ENCODE results near the gene IFNW1. TPM values are rescaled to one million over a fixed set of nuclear protein-coding genes. Genes with fewer than 3 reads are reported as not detected.

IFNW1 gene
- total and polyA plus RNA-seq, 2 donors (not counting 3 experiments of a cell fraction or from before 2014, with no cell fraction given) = not detected

- H3K36me3 ChIP-seq (ENCODE audit: control insufficient read depth in 2 of 2, extremely low read depth in 1 of 2, insufficient read depth in 2 of 2, low read length in 2 of 2) = no peaks in the 10 kb centered on the region
- no peak overlapping the region for H3K9ac ChIP-seq (replicated peaks; ENCODE audit: extremely low read depth, insufficient read depth, low read length)
- FAIRE-seq (no peak), DNase-seq (ENCODE audit: low read depth, low spot score) (no peak)
- H3K4me3 ChIP-seq (replicated peaks in 1 of 3; ENCODE audit: insufficient read depth in 1 of 3, low read depth in 1 of 3, low read length in 3 of 3) = no peak overlapping the region
- ChIA-PET POLR2A (no interaction called here), CTCF (interaction anchor here (1.1 kb wide), 2 partner anchors 9 to 492 kb away, joined by 3 to 5 read pairs; partner anchors contain the start of gene MLLT3)
- no peak overlapping the region for H2AFZ ChIP-seq (ENCODE audit: low read depth, low read length)
- no peaks in the 10 kb centered on the region for H3K9me3 ChIP-seq (replicated peaks; ENCODE audit: control insufficient read depth, insufficient read depth, low read length)
- H3K79me2 ChIP-seq (ENCODE audit: control insufficient read depth, insufficient read depth, low read length) = no peaks in the 10 kb centered on the region
- no peaks in the 10 kb centered on the region for H3K4me1 ChIP-seq (ENCODE audit: control insufficient read depth, extremely low read depth, insufficient read depth, low read length)
- no peaks in the 10 kb centered on the region for H3K9me1 ChIP-seq (replicated peaks; ENCODE audit: control insufficient read depth, extremely low read depth, insufficient read depth, low read length)
- TF ChIP-seq FOS (IDR thresholded peaks at IDR 0.05; ENCODE audit: borderline replicate concordance, insufficient read depth, low read length) = no peak
- TF ChIP-seq POLR2A (IDR thresholded peaks at IDR 0.05; ENCODE audit: low read depth, low read length) = no peak
- no peak for TF ChIP-seq MYC (IDR thresholded peaks at IDR 0.05; ENCODE audit: low read depth, low read length)
- TF ChIP-seq EZH2 (IDR thresholded peaks at IDR 0.05; ENCODE audit: borderline replicate concordance, low read depth, low read length, severe bottlenecking) = no peak
- no peak for TF ChIP-seq POLR2AphosphoS5 (IDR thresholded peaks at IDR 0.05; ENCODE audit: insufficient read depth, low read depth, low read length)
- peaks cover 0 to 4% of the 10 kb centered on the region in 2 experiments for H3K27me3 ChIP-seq (ENCODE audit: control insufficient read depth in 2 of 2, insufficient read depth in 2 of 2, low read length in 2 of 2)
- dilution Hi-C loops (cut with MboI; ENCODE audit: extremely low pct_ligation_motif_present, low sequenced_read_pairs) (no loop called here), intact Hi-C loops (cut with micrococcal nuclease) (no loop called here)
- no peaks in the 10 kb centered on the region for H4K20me1 ChIP-seq (replicated peaks; ENCODE audit: control insufficient read depth, extremely low read depth, insufficient read depth, low read length)
- H3K4me2 ChIP-seq (ENCODE audit: insufficient read depth, low read length) = no peak overlapping the region
- H3K27ac ChIP-seq (ENCODE audit: insufficient read depth, low read depth, low read length) = no peak overlapping the region
- BruUV-seq (replicated peaks) = no TSS peak
These were observed 27.3 kb downstream of the IFNW1 start for GRCh38 chr9:21114311-21114710.

GRCh38 chr9:21110708-21111576, 30.7 kb downstream of the IFNW1 start:
- Histone ChIP-seq H3K36me3 (ENCODE audit: control insufficient read depth in 2 of 2, extremely low read depth in 1 of 2, insufficient read depth in 2 of 2, low read length in 2 of 2) (no peaks in the 10 kb centered on the region), H3K4me2 (ENCODE audit: insufficient read depth, low read length) (no peak overlapping the region), H3K4me1 (ENCODE audit: control insufficient read depth, extremely low read depth, insufficient read depth, low read length) (no peaks in the 10 kb centered on the region), H3K4me3 (replicated peaks in 1 of 3; ENCODE audit: insufficient read depth in 1 of 3, low read depth in 1 of 3, low read length in 3 of 3) (no peak overlapping the region), H4K20me1 (replicated peaks; ENCODE audit: control insufficient read depth, extremely low read depth, insufficient read depth, low read length) (no peaks in the 10 kb centered on the region), H3K9ac (replicated peaks; ENCODE audit: extremely low read depth, insufficient read depth, low read length) (no peak overlapping the region), H3K27ac (ENCODE audit: insufficient read depth, low read depth, low read length) (no peak overlapping the region), H2AFZ (ENCODE audit: low read depth, low read length) (no peak overlapping the region), H3K27me3 (ENCODE audit: control insufficient read depth in 2 of 2, insufficient read depth in 2 of 2, low read length in 2 of 2) (no peaks in the 10 kb centered on the region), H3K9me1 (replicated peaks; ENCODE audit: control insufficient read depth, extremely low read depth, insufficient read depth, low read length) (no peaks in the 10 kb centered on the region), H3K79me2 (ENCODE audit: control insufficient read depth, insufficient read depth, low read length) (no peaks in the 10 kb centered on the region), H3K9me3 (replicated peaks; ENCODE audit: control insufficient read depth, insufficient read depth, low read length) (no peaks in the 10 kb centered on the region)
- ChIA-PET POLR2A (no interaction called here), CTCF (interaction anchor here (0.6 to 5.6 kb wide), 90 partner anchors 9 to 1646 kb away, joined by 3 to 123 read pairs (median 4); partner anchors contain the start of genes HACD4, IFNW1 and MLLT3)
- peak; percentile 57 to 58 for TF ChIP-seq CTCF (IDR thresholded peaks at IDR 0.05; ENCODE audit: extremely low read depth in 1 of 2, insufficient read depth in 1 of 2, low read depth in 1 of 2, low read length in 2 of 2)
- TF ChIP-seq GATA2 (IDR thresholded peaks at IDR 0.05; ENCODE audit: insufficient read depth, insufficient read length, low read depth, low read length) = no peak
- dilution Hi-C loops (cut with MboI; ENCODE audit: extremely low pct_ligation_motif_present, low sequenced_read_pairs) (no loop called here), intact Hi-C loops (cut with micrococcal nuclease) (loop anchor here (1.0 kb wide), 5 partner anchors 170 to 1185 kb away; no protein-coding TSS in a partner anchor)
- peak; percentile 74 for DNase-seq (ENCODE audit: low read depth, low spot score)
- FAIRE-seq = peak; percentile 82
- BruUV-seq (replicated peaks) = no TSS peak
